TTC549 (cell line): Measurements from ENCODE around the gene GASK1A.

ENCODE experiments used
- FAIRE-seq: peaks from 2 replicates; lab custom pipeline; 2012; peaks lifted over from hg19 to GRCh38; lab: Jason Lieb, UNC

Gene GASK1A

GRCh38 chr3:43091481-43091880, 112.4 kb downstream of the GASK1A start:
- FAIRE-seq, result no peak

- FAIRE-seq, result no peak
Measured at GRCh38 chr3:43093006-43093405, 113.9 kb downstream of the GASK1A start.

GRCh38 chr3:43093974-43094373, 114.9 kb downstream of the GASK1A start:
- no peak for FAIRE-seq

- no peak for FAIRE-seq
Measured at GRCh38 chr3:43094381-43094780, 115.3 kb downstream of the GASK1A start.

- no peak for FAIRE-seq
Measured at GRCh38 chr3:43094851-43095250, 115.7 kb downstream of the GASK1A start.

- FAIRE-seq, result no peak
Measured at GRCh38 chr3:43095370-43095769, 116.3 kb downstream of the GASK1A start.

GRCh38 chr3:43096761-43097160, 117.7 kb downstream of the GASK1A start:
- no peak for FAIRE-seq

GRCh38 chr3:43097400-43098080, 118.4 kb downstream of the GASK1A start:
- no peak for FAIRE-seq

- FAIRE-seq, result no peak
Measured at GRCh38 chr3:43098761-43099160, 119.7 kb downstream of the GASK1A start.

- FAIRE-seq, result no peak
Measured at GRCh38 chr3:43102773-43103480, 123.8 kb downstream of the GASK1A start.

- no peak for FAIRE-seq
Measured at GRCh38 chr3:43104039-43104438, 124.9 kb downstream of the GASK1A start.

GRCh38 chr3:43104660-43105595, 125.8 kb downstream of the GASK1A start:
- no peak for FAIRE-seq

GRCh38 chr3:43105596-43106292, 126.6 kb downstream of the GASK1A start, which contains the start of gene POMGNT2:
TSS of gene POMGNT2 (minus strand) at chr3:43106079. CDS start at chr3:43081431, 24,648 bp downstream.
- FAIRE-seq, result no peak

- FAIRE-seq, result no peak
Measured at GRCh38 chr3:43106293-43106628, 127.2 kb downstream of the GASK1A start.
